ENCODE results near the gene CAMKMT.

Gene CAMKMT

GRCh38 chr2:44444881-44445280 is 83.1 kb downstream of the CAMKMT start:
- no peak for DNase-seq (ENCODE audit: low read depth)

- DNase-seq (ENCODE audit: low read depth) = no peak
These were observed 87.2 kb downstream of the CAMKMT start for GRCh38 chr2:44448860-44449527.

GRCh38 chr2:44450082-44450481 is 88.3 kb downstream of the CAMKMT start:
- no peak for DNase-seq (ENCODE audit: low read depth)

GRCh38 chr2:44450806-44451205 is 89.1 kb downstream of the CAMKMT start:
- DNase-seq (ENCODE audit: low read depth) = no peak

DNA sequence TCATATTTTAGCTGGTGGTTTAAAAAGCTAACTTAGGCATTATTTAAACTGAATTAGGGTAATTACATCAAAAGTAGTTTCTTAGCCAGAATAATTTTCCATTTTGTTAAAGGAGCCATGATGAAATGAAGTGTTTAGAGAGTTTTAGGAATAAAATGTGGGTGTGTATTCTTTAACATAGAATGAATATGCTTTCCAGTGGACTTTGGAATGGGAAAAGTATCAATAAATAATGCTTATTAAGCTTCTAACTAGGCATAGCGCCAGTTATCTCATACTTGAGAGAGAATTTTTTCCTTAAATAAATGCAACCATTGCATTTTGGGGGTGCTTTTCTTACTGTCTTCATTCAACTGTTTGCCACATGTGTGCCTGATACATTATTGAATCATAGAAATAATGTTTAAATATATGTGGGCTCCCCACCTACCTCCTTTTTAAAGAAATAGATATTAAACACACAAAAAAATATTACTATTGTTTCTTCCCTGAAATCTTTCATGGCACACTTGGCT is 90.4 kb downstream of the CAMKMT start:
- no peak for DNase-seq (ENCODE audit: low read depth)

DNA sequence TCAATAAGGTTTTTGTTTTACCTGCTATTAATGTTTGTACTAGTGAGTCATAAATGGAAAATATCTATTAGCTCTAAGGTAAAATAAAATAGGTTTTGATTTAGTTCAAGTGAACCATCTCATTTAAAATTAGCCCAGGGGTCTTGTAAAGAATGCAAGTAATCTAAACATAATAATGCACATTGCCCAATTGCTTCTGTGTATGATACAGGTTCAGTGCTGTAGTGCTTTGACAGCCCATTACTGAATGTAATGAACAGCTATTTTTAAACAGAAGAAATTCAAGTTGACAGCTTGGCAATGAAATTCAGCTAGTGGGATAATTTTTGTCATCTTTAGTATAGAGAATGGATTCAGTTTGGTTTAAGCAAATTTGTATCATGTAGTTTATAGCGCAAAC is 91.5 kb downstream of the CAMKMT start:
- DNase-seq (ENCODE audit: low read depth) = no peak

DNA sequence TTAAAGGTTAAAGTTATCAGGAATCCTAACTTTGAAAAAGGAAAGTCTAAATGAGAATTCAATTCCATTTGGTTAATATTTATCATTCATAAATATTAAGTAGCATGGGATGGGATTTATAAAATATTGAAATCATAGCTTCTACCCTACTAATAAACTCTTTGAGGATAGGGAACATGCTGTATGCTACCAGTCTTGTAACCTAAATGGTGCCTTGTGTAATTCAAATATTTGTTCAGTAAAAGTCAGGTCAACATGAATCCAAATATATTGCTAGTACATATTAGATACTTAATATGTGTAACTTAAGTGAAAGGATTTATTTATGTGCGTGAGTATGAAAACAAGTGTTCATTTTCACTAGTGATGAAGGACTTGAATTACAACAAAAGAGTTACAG is 94.1 kb downstream of the CAMKMT start:
- no peak for DNase-seq (ENCODE audit: low read depth)

DNA sequence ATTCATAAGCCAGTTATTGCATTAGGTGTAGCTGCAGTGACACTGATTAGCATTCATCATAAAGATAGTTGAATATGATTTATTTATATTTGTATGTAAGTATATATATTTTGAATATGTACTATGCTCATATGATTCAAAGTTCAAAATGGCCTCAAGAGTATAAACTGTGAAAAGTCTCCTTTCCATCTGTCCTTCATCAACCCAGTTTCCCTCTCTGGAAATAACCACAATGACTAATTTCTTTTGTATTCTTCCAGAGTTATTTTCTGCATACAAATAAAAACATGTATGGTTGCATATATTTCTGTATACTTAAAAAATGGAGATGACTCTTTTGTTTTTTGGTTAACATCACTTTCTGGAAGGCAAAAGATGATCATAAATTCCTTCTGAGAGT is 95.2 kb downstream of the CAMKMT start:
- DNase-seq (ENCODE audit: low read depth) = no peak

GRCh38 chr2:44459739-44460138 is 98.0 kb downstream of the CAMKMT start:
- no peak for DNase-seq (ENCODE audit: low read depth)

GRCh38 chr2:44462934-44463849 is 101.4 kb downstream of the CAMKMT start:
- DNase-seq (ENCODE audit: low read depth) = no peak

- DNase-seq (ENCODE audit: low read depth) = no peak
These were observed 102.7 kb downstream of the CAMKMT start for GRCh38 chr2:44464437-44464836.

GRCh38 chr2:44470151-44470550 is 108.4 kb downstream of the CAMKMT start:
- DNase-seq (ENCODE audit: low read depth) = no peak

GRCh38 chr2:44477657-44478414 is 116.1 kb downstream of the CAMKMT start:
- DNase-seq (ENCODE audit: low read depth) = no peak

- no peak for DNase-seq (ENCODE audit: low read depth)
These were observed 117.6 kb downstream of the CAMKMT start for GRCh38 chr2:44479127-44479887.

DNA sequence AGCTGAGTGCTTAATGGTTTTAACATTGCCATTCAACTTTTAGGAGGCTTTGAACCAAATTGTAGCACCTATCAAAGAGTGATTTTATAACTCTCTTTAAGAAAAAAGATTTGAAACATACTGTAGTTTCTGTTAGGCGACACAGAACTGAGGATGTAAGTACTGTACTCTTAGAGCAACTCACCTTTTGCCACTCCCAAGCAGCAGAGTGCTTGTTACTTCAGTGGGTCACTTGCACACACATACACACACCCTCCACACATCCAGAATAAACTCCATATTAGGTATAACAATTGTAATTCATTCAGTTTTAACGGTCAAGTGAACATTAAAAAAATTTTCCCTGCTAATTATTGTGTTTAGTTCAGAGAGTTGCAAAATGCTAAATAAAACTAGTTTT is 118.3 kb downstream of the CAMKMT start:
- no peak for DNase-seq (ENCODE audit: low read depth)

DNA sequence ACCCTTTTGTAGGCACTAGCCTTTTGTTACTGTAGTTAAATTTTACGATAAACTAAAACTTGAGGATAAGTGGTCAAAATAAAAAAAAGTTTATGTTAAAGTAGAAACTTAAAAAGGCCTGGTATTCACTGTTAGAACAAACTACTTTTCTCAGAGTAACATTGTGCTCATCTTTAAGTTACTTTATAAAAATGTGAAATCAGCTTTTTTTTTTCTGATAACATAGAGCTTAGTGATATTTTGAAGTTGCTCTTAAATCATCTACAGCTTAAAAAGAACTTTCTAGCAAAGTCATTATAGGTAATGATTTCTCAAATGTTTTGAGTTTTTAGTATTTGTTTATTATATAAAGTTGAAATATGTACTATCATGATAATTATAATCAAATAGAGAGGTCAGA is 125.3 kb downstream of the CAMKMT start:
- DNase-seq (ENCODE audit: low read depth) = no peak

DNA sequence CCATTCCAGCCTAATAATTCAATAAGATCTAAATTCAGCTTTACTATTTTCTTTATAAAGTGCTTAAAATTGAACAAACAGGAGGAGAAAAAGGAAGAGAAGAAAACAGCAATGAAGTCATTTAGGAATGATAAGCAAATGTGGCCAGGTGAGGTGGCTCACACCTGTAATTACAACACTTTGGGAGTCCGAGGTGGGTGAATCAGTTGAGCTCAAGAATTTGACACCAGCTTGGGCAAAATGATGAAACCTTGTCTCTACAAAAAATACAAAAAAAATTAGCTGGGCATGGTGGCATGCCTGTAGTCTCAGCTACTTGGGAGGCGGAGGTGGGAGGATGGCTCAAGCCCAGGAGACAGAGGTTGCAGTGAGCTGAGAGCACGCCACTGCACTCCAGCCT is 129.0 kb downstream of the CAMKMT start:
- DNase-seq (ENCODE audit: low read depth) = no peak

DNA sequence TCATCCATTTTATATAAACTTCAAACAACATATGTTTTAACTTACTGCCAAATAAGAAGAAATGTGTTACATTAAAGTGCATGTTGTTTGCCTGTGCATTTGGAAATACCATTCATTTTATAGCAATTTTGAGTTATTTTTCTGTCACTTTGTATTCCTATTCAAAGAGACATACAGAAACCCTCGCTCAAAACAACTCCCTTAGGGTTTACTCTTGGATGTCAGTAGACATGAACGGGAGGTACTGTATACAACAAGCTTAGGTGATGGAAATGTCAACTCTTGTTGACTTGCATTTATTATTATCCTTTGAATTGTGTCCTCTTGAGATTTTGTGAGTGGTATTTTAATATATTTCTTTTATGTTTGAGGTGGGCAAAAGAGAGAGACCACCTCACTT is 132.3 kb downstream of the CAMKMT start:
- DNase-seq (ENCODE audit: low read depth) = no peak

- DNase-seq (ENCODE audit: low read depth) = no peak
These were observed 133.3 kb downstream of the CAMKMT start for GRCh38 chr2:44495035-44495434.

- DNase-seq (ENCODE audit: low read depth) = no peak
These were observed 133.8 kb downstream of the CAMKMT start for GRCh38 chr2:44495544-44495943.

- no peak for DNase-seq (ENCODE audit: low read depth)
These were observed 134.4 kb downstream of the CAMKMT start for GRCh38 chr2:44496130-44496529.

DNA sequence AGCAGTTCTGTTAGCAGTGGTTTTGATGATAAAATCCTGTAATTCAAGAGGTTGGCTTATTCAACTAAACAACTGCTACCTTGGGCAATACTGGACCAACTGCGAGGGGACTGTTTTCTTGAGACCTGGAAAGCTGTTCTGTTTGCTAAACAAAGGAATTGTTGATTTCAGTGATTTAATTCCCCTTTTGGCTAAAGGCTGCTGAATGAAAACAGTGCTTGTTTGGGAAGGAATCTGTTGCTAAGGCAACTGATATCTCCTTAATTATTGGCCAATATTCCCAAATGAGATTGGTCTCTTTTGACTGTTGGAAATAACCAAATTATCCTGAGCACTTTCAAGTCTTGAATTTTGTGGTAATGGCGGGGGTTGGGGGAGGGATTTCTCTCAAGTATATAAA is 136.8 kb downstream of the CAMKMT start:
- DNase-seq (ENCODE audit: low read depth) = no peak

All from activated T-helper 9 cell treated with anti-CD3 and anti-CD28 coated beads, Interleukin-2, amount 50 U/mL, for 16 hours (primary cell).